K562 (cell line): Measurements from ENCODE around the gene TESK2. TPM values are rescaled to one million over a fixed set of nuclear protein-coding genes. Genes with fewer than 3 reads are reported as not detected.
A peak's percentile ranks its signal among the peaks of the same experiment; 100 is the strongest.

Experiments
- ATAC-seq: fragments of 200-7000 bp; cut with Tn5 transposase; 3 replicates; pipeline ENCODE4 v1.9.1; 2020; ENCODE audit warnings: moderate library complexity
- BruUV-seq: library from RNA; stranded (reverse); fragments of 400-500 nt; replicated peaks from 2 replicates; lab custom pipeline; 2021; lab: Mats Ljungman, UMichigan
- CTCF ChIA-PET: fragments of 300-600 bp; formaldehyde crosslinking; extraction: SDS; loops from one replicate; lab custom pipeline; 2021; ENCODE audit warnings: low intra/inter-chr PET ratio; lab: Yijun Ruan, JAX
- POLR2A ChIA-PET: fragments of 300-600, 350-650 bp; sonication (Branson Sonifier 250); formaldehyde crosslinking; extraction: SDS; loops from one replicate; lab custom pipeline; 2021; ENCODE audit warnings: antibody characterized with exemption, inconsistent platforms; lab: Yijun Ruan, JAX
- DNase-seq, 4 experiments: peaks; one replicate each; pipeline versions ENCODE4 v3.0.0 to v3.0.0-alpha.2; 2011 to 2018; ENCODE audit warnings: low spot score in 3 of 4, mixed read lengths in 3 of 4; ENCODE audit errors: extremely low read depth in 1 of 4
- FAIRE-seq: peaks from 2 replicates; lab custom pipeline; 2011; peaks lifted over from hg19 to GRCh38; lab: Jason Lieb, UNC
- H2AFZ ChIP-seq: 2 replicates; pipeline ENCODE4 v1.6.0; 2011; ENCODE audit warnings: low read depth, low read length, control low read depth, inconsistent platforms
- H3K27ac ChIP-seq: fragments of 200-600 bp; 3 replicates; pipeline ENCODE4 v1.8.0; 2011; ENCODE audit warnings: low read depth, mild to moderate bottlenecking, control low read depth, inconsistent platforms, low read length, moderate library complexity, mixed read lengths; ENCODE audit errors: extremely low read depth
- H3K27me3 ChIP-seq, 2 experiments: fragments of 300-600 bp in 1 of 2; 2 replicates in 1 of 2; 3 replicates in 1 of 2; pipeline versions ENCODE4 v1.6.0 to v1.8.0; 2011; ENCODE audit warnings: inconsistent platforms in 2 of 2, low read length in 2 of 2, mild to moderate bottlenecking in 1 of 2, mixed read lengths in 1 of 2, moderate library complexity in 1 of 2; ENCODE audit not compliant: control insufficient read depth in 2 of 2, insufficient read depth in 2 of 2
- H3K36me3 ChIP-seq: fragments of 300-600 bp; 3 replicates; pipeline ENCODE4 v1.8.0; 2011; ENCODE audit warnings: mild to moderate bottlenecking, low read length, inconsistent platforms; ENCODE audit not compliant: control insufficient read depth, insufficient read depth
- H3K4me1 ChIP-seq, 2 experiments: fragments of 200-600 bp in 1 of 2; replicated peaks in 1 of 2; 2 replicates in 1 of 2; 3 replicates in 1 of 2; pipeline versions ENCODE4 v1.5.1 to v1.8.0; 2011; ENCODE audit warnings: inconsistent platforms in 2 of 2, low read length in 2 of 2, mild to moderate bottlenecking in 1 of 2, mixed read lengths in 1 of 2, moderate library complexity in 1 of 2; ENCODE audit not compliant: control insufficient read depth in 2 of 2, insufficient read depth in 2 of 2
- H3K4me2 ChIP-seq: 2 replicates; pipeline ENCODE4 v1.6.1; 2011; ENCODE audit warnings: low read length, control low read depth, inconsistent platforms, mixed read lengths; ENCODE audit not compliant: insufficient read depth
- H3K4me3 ChIP-seq: fragments of 200-600 bp; sonication (generic), shearing (Covaris generic); 2 replicates; pipeline ENCODE4 v1.5.1; 2016; ENCODE audit warnings: control low read depth, inconsistent platforms
- H3K79me2 ChIP-seq: fragments of 200-600 bp; 3 replicates; pipeline ENCODE4 v1.8.0; 2011; ENCODE audit warnings: low read length, inconsistent platforms; ENCODE audit not compliant: control insufficient read depth, insufficient read depth
- H3K9ac ChIP-seq, 2 experiments: 2 replicates each; pipeline versions ENCODE4 v1.6.0 to v1.6.1; 2011; ENCODE audit warnings: low read depth in 2 of 2, low read length in 2 of 2, control low read depth in 1 of 2, inconsistent platforms in 1 of 2, mild to moderate bottlenecking in 1 of 2, mixed read lengths in 1 of 2; ENCODE audit not compliant: insufficient read depth in 1 of 2
- H3K9me1 ChIP-seq: one replicate; pipeline ENCODE4 v1.6.0; 2011; ENCODE audit warnings: inconsistent platforms, mild to moderate bottlenecking, low read length, moderate library complexity; ENCODE audit not compliant: control insufficient read depth, insufficient read depth
- H3K9me3 ChIP-seq: replicated peaks from 2 replicates; pipeline ENCODE4 v1.5.1; 2011; ENCODE audit warnings: low read depth, low read length, inconsistent platforms; ENCODE audit not compliant: control insufficient read depth, insufficient read depth
- H4K20me1 ChIP-seq: replicated peaks from 2 replicates; pipeline ENCODE4 v1.6.1; 2011; ENCODE audit warnings: low read length, inconsistent platforms, mixed read lengths; ENCODE audit not compliant: control insufficient read depth, insufficient read depth
- FOXP4 ChIP-seq: sonication (generic); formaldehyde crosslinking; IDR thresholded peaks from 2 replicates; pipeline ENCODE4 v1.8.0; 2022; ENCODE audit warnings: mild to moderate bottlenecking, missing genetic modification reagents, borderline replicate concordance
- GABPB2 ChIP-seq: fragments of 250-450 bp; sonication (Bioruptor Pico); conservative IDR thresholded peaks from 2 replicates; pipeline ENCODE4 v1.5.1; 2021; ENCODE audit warnings: mild to moderate bottlenecking
- MTF1 ChIP-seq: fragments of 250-450 bp; sonication (Bioruptor Pico); IDR thresholded peaks from 2 replicates; pipeline ENCODE4 v1.9.0; 2021; ENCODE audit warnings: moderate library complexity, mild to moderate bottlenecking, inconsistent platforms, borderline replicate concordance
- RERE ChIP-seq: sonication (generic); formaldehyde crosslinking; IDR thresholded peaks from 2 replicates; pipeline ENCODE4 v1.8.0; 2023; ENCODE audit warnings: missing genetic modification reagents, mild to moderate bottlenecking, borderline replicate concordance
- REST ChIP-seq, 2 experiments: fragments of 450-650 bp; formaldehyde crosslinking in 1 of 2; IDR thresholded peaks; 2 replicates each; pipeline versions ENCODE4 v1.4.0 to v1.6.1; 2014 to 2020; ENCODE audit warnings: mild to moderate bottlenecking in 2 of 2, borderline replicate concordance in 1 of 2, low read depth in 1 of 2
- WGBS: fragments of 100-300 bp; shearing (Covaris generic); methylation state at CpG from one replicate; pipeline ENCODE4 v1.1.6; 2016; ENCODE audit warnings: low coverage, mixed read lengths; ENCODE audit not compliant: insufficient coverage; ENCODE audit errors: missing lambda C conversion rate; 5-methylcytosine and 5-hydroxymethylcytosine counted together
- in situ Hi-C: fragments of 300-500 bp; cut with MboI; formaldehyde crosslinking; loops from 4 replicates; pipeline ENCODE4 v1.15.0; 2018; ENCODE audit warnings: inconsistent platforms, mixed read lengths
- intact Hi-C: fragments of 100-400 bp; cut with micrococcal nuclease; formaldehyde crosslinking; loops from 2 replicates; pipeline ENCODE4 v1.14.2; 2022
- polyA plus RNA-seq, 8 experiments: library from polyadenylated mRNA; depleted of rRNA in 4 of 8; stranded (reverse) in 5 of 8; unstranded in 3 of 8; fragments of >200 nt; fragmentation: Nextera tagmentation in 2 of 8; fragmentation: Illumina TruSeq in 1 of 8; extraction: Ambion mirVana in 2 of 8; extraction: Trizol in 1 of 8; gene quantifications; 2 replicates each; pipeline versions ENCODE4 v1.2.1 to v1.2.3, GENCODE V29; 2011 to 2014; ENCODE audit warnings: inconsistent platforms in 1 of 8, missing spikeins in 1 of 8
- total RNA-seq, 7 experiments: library from RNA; depleted of rRNA in 6 of 7; stranded (reverse); fragments of >200 nt in 6 of 7; fragmentation: Illumina TruSeq in 2 of 7; extraction: Trizol in 2 of 7; gene quantifications; 2 replicates each; pipeline versions ENCODE4 v1.2.1 to v1.2.3, GENCODE V29; 2011 to 2021; ENCODE audit warnings: low replicate concordance in 1 of 7

The TESK2 gene
- total and polyA plus RNA-seq, 9 of the 15 experiments (the other 6 are each of a cell fraction or from before 2014, with no cell fraction given) = 1.6 to 5.3 (median 3.7) TPM

GRCh38 chr1:45348609-45348965 lies 142.4 kb downstream of the TESK2 start:
- Histone ChIP-seq H3K4me2 (no peak overlapping the region), H4K20me1 (no peaks in the 10 kb centered on the region; the same call in 1 of the 2 replicates), H3K9me3 (no peaks in the 10 kb centered on the region), H2AFZ (no peak overlapping the region), H3K4me1 (peaks cover 4 to 5% of the 10 kb centered on the region in 2 experiments; a peak in 3 of 5 replicates), H3K36me3 (peaks cover 25% of the 10 kb centered on the region), H3K9me1 (no peaks in the 10 kb centered on the region), H3K9ac (no peak overlapping the region; a peak in 1 of 4 replicates), H3K27ac (no peak overlapping the region), H3K79me2 (no peaks in the 10 kb centered on the region), H3K4me3 (no peak overlapping the region), H3K27me3 (no peaks in the 10 kb centered on the region)
- intact Hi-C loops = no loop called here
- 50% methylated on average over 1 of the region's 1 CpG for WGBS
- in situ Hi-C loops = loop anchor here (5.0 kb wide), 1 partner anchor 144 kb away; the partner anchor contains the start of gene TESK2
- ChIA-PET CTCF (no interaction called here), POLR2A (interaction anchor here (0.5 to 15.6 kb wide), 18 partner anchors 4 to 1118 kb away, joined by 3 to 226 read pairs (median 3); partner anchors contain the start of genes MUTYH, PRDX1, TOE1 and UROD)
- ATAC-seq = no peak
- peak; percentile 32 for FAIRE-seq
- BruUV-seq = no TSS peak
- DNase-seq = no peak
- TF ChIP-seq RERE (CRISPR knock-in tag) (no peak), GABPB2 (CRISPR knock-in tag) (no peak), REST (IDR thresholded peaks at IDR 0.05; ENCODE audit: borderline replicate concordance) (no peak), REST (CRISPR knock-in tag; IDR thresholded peaks at IDR 0.05; ENCODE audit: low read depth) (no peak), FOXP4 (CRISPR knock-in tag) (no peak), MTF1 (no peak)
